Measurements from ENCODE around the gene TNNT2. TPM values are rescaled to one million over a fixed set of nuclear protein-coding genes. Genes with fewer than 3 reads are reported as not detected.

Gene TNNT2
- total and polyA plus RNA-seq, 4 experiments from 2014 or later: not detected

DNA sequence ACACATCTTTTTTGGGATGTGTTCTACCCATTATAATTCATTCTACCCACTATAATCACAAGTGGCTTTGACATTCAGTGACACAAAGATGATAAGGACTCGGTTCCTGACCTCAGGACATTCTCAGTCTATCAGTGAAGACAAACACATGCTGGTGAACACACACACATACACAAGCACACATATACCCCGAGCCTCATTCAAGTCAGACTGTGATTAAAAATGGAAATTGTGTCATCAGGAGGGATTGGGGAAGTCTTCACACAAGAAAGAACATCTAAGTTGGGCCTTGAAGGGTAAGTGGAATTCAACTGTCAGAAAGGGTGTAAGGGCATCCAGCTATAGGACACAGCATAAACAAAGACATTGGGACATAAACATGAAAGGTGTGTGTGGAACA is 24.2 kb upstream of the TNNT2 start:
- Mint-ChIP-seq H3K4me1 (peaks cover 0 to 11% (median 6%) of the 10 kb centered on the region in 4 donors), H3K36me3 (no peaks in the 10 kb centered on the region), H3K27ac (no peak overlapping the region), H3K9me3 (no peaks in the 10 kb centered on the region), H3K27me3 (peaks cover 28 to 29% of the 10 kb centered on the region in 2 donors), H3K4me3 (no peak overlapping the region)
- Histone ChIP-seq H3K36me3 (ENCODE audit: insufficient read depth, low read length) (no peaks in the 10 kb centered on the region), H3K27me3 (ENCODE audit: insufficient read depth, low read length) (peaks cover 10% of the 10 kb centered on the region), H3K27ac (ENCODE audit: low read depth, low read length) (no peak overlapping the region), H3K9me3 (ENCODE audit: control insufficient read depth in 1 of 2, low read length in 2 of 2) (no peaks in the 10 kb centered on the region), H3K4me3 (ENCODE audit: low read length in 2 of 2) (no peak overlapping the region), H3K4me1 (ENCODE audit: insufficient read depth, low read length) (no peaks in the 10 kb centered on the region)
- ChIA-PET CTCF (ENCODE audit: partially characterized antibody) (interaction anchor here (0.7 to 2.1 kb wide), 3 partner anchors 8 to 106 kb away, joined by 3 to 6 read pairs (median 4); no protein-coding TSS in a partner anchor), POLR2A (ENCODE audit: partially characterized antibody) (no interaction called here)
- intact Hi-C loops (cut with micrococcal nuclease): no loop called here
- no peak for DNase-seq

DNA sequence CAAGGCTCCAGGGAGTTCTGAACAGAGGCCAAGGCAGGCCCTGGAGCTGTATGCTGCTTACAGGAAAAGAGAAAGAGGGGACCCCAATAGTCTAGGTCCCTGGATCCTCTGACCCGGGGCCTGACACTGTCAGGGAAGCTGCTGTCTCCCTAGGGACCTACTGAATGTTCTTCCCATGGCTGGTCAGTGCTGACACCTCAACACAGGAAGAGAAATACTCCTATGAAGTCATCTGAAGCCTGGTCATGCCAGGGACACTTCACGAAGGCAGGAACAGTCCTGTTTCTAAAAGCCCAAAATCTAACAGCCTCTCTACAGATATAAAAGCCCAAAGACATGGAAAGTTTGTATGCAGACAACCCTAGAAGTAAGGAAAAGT is 23.4 kb upstream of the TNNT2 start:
- DNase-seq: no peak
- H3K9me3 ChIP-seq (ENCODE audit: control insufficient read depth in 1 of 2, low read length in 2 of 2): no peaks in the 10 kb centered on the region
- Mint-ChIP-seq H3K27ac (no peak overlapping the region), H3K9me3 (no peaks in the 10 kb centered on the region), H3K36me3 (no peaks in the 10 kb centered on the region), H3K4me1 (peaks cover 0 to 11% (median 6%) of the 10 kb centered on the region in 4 donors), H3K4me3 (no peak overlapping the region), H3K27me3 (peaks cover 34 to 35% of the 10 kb centered on the region in 2 donors)
- CTCF ChIA-PET (ENCODE audit: partially characterized antibody): interaction anchor here (1.0 to 2.1 kb wide), 2 partner anchors 8 to 35 kb away, joined by 4 to 6 read pairs; no protein-coding TSS in a partner anchor
- H3K36me3 ChIP-seq (ENCODE audit: insufficient read depth, low read length): no peaks in the 10 kb centered on the region
- H3K27ac ChIP-seq (ENCODE audit: low read depth, low read length): no peak overlapping the region
- intact Hi-C loops (cut with micrococcal nuclease): no loop called here
- peaks cover 10% of the 10 kb centered on the region for H3K27me3 ChIP-seq (ENCODE audit: insufficient read depth, low read length)
- H3K4me1 ChIP-seq (ENCODE audit: insufficient read depth, low read length): no peaks in the 10 kb centered on the region
- POLR2A ChIA-PET (ENCODE audit: partially characterized antibody): no interaction called here
- H3K4me3 ChIP-seq (ENCODE audit: low read length in 2 of 2): no peak overlapping the region

DNA sequence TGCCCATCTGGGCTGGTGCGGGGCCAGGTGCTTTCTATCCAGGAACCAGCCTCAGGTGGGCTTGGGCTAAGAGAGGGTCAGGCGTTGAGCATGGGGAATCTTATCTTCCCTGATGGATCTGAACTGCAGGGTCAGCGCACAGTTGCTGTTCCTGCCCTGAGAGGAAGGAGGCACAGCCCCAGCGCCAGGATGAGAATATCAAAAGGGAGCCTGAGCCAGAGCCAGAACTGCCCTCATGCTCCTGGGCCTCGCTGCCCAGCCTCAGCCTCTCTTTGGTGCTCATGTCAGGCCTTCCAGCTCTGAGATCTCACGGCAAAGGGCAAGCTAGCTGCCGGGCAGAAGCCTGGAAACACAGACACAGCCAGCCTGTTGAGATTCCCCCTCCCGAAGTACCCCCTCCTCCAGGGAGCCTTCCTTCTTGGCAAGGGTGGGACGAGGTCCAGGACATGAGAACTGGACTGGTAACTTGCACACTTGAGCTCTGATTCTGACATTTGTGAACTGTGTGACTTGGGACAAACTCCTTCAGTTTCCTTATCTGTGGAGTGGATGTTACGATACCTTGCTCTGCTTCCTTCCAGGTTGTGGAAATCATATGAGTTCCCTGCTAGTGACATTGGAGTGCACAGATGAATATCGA is 22.9 kb upstream of the TNNT2 start:
- intact Hi-C loops (cut with micrococcal nuclease): no loop called here
- ChIA-PET CTCF (ENCODE audit: partially characterized antibody) (interaction anchor here (0.6 to 2.1 kb wide), 4 partner anchors 9 to 15 kb away, joined by 3 to 6 read pairs (median 3); no protein-coding TSS in a partner anchor), POLR2A (ENCODE audit: partially characterized antibody) (no interaction called here)
- Mint-ChIP-seq H3K36me3 (no peaks in the 10 kb centered on the region), H3K9me3 (no peaks in the 10 kb centered on the region), H3K27ac (no peak overlapping the region), H3K4me3 (peak overlapping the region in 2 of 8 donors; percentile 41 to 43), H3K4me1 (peaks cover 0 to 11% (median 6%) of the 10 kb centered on the region in 4 donors), H3K27me3 (peaks cover 35 to 37% of the 10 kb centered on the region in 2 donors)
- H3K4me3 ChIP-seq (ENCODE audit: low read length in 2 of 2): no peak overlapping the region
- no peaks in the 10 kb centered on the region for H3K36me3 ChIP-seq (ENCODE audit: insufficient read depth, low read length)
- no peak overlapping the region for H3K27ac ChIP-seq (ENCODE audit: low read depth, low read length)
- H3K27me3 ChIP-seq (ENCODE audit: insufficient read depth, low read length): peaks cover 10% of the 10 kb centered on the region
- no peaks in the 10 kb centered on the region for H3K4me1 ChIP-seq (ENCODE audit: insufficient read depth, low read length)
- no peak for DNase-seq
- no peaks in the 10 kb centered on the region for H3K9me3 ChIP-seq (ENCODE audit: control insufficient read depth in 1 of 2, low read length in 2 of 2)

DNA sequence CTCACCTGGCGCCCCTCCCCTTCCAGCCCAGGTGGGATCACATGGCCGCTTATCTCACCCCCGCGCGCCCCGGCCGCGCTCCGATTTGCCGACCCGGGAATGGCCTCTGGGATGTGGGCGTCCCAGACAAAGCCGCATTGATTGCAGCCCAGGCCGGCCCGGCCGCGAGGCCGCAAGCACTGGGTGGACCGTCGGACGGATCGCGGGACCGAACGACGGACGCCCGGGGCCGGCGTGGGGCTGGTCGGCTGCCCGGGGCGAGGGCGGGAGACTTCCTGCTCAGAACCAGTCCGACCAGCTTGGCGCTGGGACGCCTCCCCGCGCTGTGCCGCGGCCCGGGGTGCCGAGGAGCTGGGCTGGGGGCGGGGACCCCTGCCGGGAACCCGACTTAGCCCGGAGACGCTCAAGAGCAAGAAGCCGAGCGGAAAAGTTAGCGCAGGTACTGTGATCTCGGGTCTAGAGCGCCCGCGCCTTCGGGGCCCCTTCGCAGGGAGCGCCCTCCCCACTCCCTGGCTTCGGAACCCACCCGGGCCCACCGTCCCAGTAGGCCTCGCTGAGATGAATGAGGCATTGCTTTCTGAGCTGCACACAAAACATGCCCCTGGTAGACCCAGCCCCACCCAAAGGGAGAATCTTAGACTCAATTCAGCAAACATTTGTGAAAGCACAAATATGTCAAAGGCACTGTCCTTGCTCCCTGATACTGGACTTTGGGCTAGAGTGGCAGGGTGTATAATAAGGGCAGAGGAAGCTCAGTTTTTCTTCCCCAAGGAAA is 22.1 kb upstream of the TNNT2 start:
- CTCF ChIA-PET (ENCODE audit: partially characterized antibody): interaction anchor here (0.6 to 2.1 kb wide), 4 partner anchors 10 to 14 kb away, joined by 3 to 6 read pairs (median 3); no protein-coding TSS in a partner anchor
- POLR2A ChIA-PET (ENCODE audit: partially characterized antibody): no interaction called here
- Histone ChIP-seq H3K27ac (ENCODE audit: low read depth, low read length) (no peak overlapping the region), H3K27me3 (ENCODE audit: insufficient read depth, low read length) (peaks cover 10% of the 10 kb centered on the region), H3K36me3 (ENCODE audit: insufficient read depth, low read length) (no peaks in the 10 kb centered on the region), H3K4me3 (ENCODE audit: low read length in 2 of 2) (no peak overlapping the region), H3K4me1 (ENCODE audit: insufficient read depth, low read length) (no peaks in the 10 kb centered on the region), H3K9me3 (ENCODE audit: control insufficient read depth in 1 of 2, low read length in 2 of 2) (no peaks in the 10 kb centered on the region)
- H3K4me3 Mint-ChIP-seq: peak overlapping the region in 1 of 8 donors; percentile 41
- H3K27me3 Mint-ChIP-seq: peaks cover 35 to 41% of the 10 kb centered on the region in 2 donors
- H3K36me3 Mint-ChIP-seq: no peaks in the 10 kb centered on the region
- H3K9me3 Mint-ChIP-seq: no peaks in the 10 kb centered on the region
- no peak for DNase-seq
- H3K4me1 Mint-ChIP-seq: peaks cover 0 to 11% (median 6%) of the 10 kb centered on the region in 4 donors
- intact Hi-C loops (cut with micrococcal nuclease): no loop called here
- H3K27ac Mint-ChIP-seq: no peak overlapping the region

DNA sequence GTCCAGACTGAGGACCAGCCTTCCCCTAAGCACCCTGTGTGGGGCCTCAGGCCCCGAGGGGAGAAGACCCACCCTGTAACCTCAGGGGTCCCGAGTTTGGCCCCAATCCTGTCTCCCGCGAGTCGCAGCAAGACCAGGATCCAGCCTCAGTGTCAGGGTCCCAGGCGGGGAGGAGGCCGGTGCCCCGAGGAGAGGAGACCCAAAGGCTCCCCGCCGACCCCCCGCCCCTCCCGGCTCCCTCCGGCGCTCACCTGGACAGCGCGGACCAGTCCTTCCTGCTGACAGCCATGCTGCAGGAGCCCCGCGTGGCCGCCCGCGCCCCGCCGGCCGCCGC is 21.5 kb upstream of the TNNT2 start, which contains the start of gene LAD1:
Gene LAD1, minus strand, starts transcription at position 307 of the 334 bp plus-strand sequence. Its CDS starts 18 bp downstream, at position 289.
- Histone ChIP-seq H3K27me3 (ENCODE audit: insufficient read depth, low read length) (peaks cover 10% of the 10 kb centered on the region), H3K4me3 (ENCODE audit: low read length in 2 of 2) (no peak within 1 kb of the TSS), H3K4me1 (ENCODE audit: insufficient read depth, low read length) (no peaks in the 10 kb centered on the region), H3K9me3 (ENCODE audit: control insufficient read depth in 1 of 2, low read length in 2 of 2) (no peaks in the 10 kb centered on the region), H3K27ac (ENCODE audit: low read depth, low read length) (no peak within 1 kb of the TSS), H3K36me3 (ENCODE audit: insufficient read depth, low read length) (no peaks in the 10 kb centered on the region)
- Mint-ChIP-seq H3K27me3 (peaks cover 35 to 41% of the 10 kb centered on the region in 2 donors), H3K4me1 (peaks cover 0 to 11% (median 6%) of the 10 kb centered on the region in 4 donors), H3K36me3 (no peaks in the 10 kb centered on the region), H3K27ac (no peak within 1 kb of the TSS), H3K9me3 (no peaks in the 10 kb centered on the region), H3K4me3 (peak within 1 kb of the TSS in 4 of 8 donors; percentile 0 to 41 (median 21))
- intact Hi-C loops (cut with micrococcal nuclease): no loop called here
- no peak for DNase-seq
- CTCF ChIA-PET (ENCODE audit: partially characterized antibody): no interaction called here
- POLR2A ChIA-PET (ENCODE audit: partially characterized antibody): no interaction called here

DNA sequence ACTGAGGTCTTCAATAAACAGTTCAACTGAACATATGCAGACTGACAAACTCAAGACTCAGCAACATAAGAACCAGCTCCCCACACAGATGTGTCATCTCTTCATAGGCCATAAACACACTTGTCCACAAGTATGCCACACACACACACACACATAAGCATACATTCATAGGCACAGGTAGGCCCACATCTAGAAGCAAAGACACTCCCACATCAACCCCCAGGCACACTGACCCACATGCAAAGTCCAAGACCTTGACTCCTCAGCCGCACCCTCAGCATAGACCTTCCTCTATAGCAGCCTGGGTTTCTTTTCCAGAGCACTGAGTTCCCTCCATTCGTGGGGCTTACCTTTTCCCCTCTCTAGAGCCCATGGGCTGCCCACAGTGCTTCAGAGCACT is 20.2 kb upstream of the TNNT2 start:
- Mint-ChIP-seq H3K9me3 (no peaks in the 10 kb centered on the region), H3K4me3 (no peak overlapping the region), H3K36me3 (no peaks in the 10 kb centered on the region), H3K4me1 (peaks cover 0 to 11% (median 6%) of the 10 kb centered on the region in 4 donors), H3K27ac (no peak overlapping the region), H3K27me3 (peaks cover 35 to 42% of the 10 kb centered on the region in 2 donors)
- H3K4me1 ChIP-seq (ENCODE audit: insufficient read depth, low read length): no peaks in the 10 kb centered on the region
- H3K27ac ChIP-seq (ENCODE audit: low read depth, low read length): no peak overlapping the region
- DNase-seq: no peak
- peaks cover 10% of the 10 kb centered on the region for H3K27me3 ChIP-seq (ENCODE audit: insufficient read depth, low read length)
- POLR2A ChIA-PET (ENCODE audit: partially characterized antibody): no interaction called here
- CTCF ChIA-PET (ENCODE audit: partially characterized antibody): no interaction called here
- no peak overlapping the region for H3K4me3 ChIP-seq (ENCODE audit: low read length in 2 of 2)
- H3K36me3 ChIP-seq (ENCODE audit: insufficient read depth, low read length): no peaks in the 10 kb centered on the region
- H3K9me3 ChIP-seq (ENCODE audit: control insufficient read depth in 1 of 2, low read length in 2 of 2): no peaks in the 10 kb centered on the region
- intact Hi-C loops (cut with micrococcal nuclease): no loop called here

DNA sequence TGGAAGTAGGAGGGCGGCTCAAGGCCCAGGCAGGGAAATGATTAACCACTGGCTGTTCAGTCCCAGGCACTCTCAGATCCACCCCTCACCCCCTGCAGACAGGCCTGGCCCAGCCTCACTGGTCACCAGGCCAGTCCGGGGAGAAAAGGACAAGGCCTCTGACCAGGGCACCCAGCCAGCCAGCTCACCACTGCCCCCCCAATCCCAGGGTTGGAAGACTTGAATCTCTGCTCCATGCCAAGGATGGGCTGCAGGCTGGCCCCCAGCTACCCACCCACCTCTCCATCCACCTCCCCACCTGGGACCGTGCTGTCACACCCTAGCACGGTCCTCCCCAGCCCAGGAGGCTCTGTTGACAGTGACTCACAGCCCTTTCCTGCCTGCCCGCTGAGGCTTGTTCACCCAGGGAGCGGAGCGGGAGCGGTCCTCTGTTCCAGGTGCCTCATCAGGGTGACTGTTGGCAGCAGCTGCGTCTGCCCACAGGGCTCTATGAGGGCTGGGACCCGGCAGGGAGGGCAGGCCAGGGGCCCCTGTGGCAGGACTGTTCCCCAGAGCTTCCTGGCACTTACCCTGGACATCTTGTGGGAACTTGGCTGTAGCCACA is 19.5 kb upstream of the TNNT2 start:
- H3K27me3 Mint-ChIP-seq: peaks cover 39 to 47% of the 10 kb centered on the region in 2 donors
- POLR2A ChIA-PET (ENCODE audit: partially characterized antibody): no interaction called here
- H3K9me3 Mint-ChIP-seq: no peaks in the 10 kb centered on the region
- H3K4me1 Mint-ChIP-seq: peaks cover 0 to 11% (median 6%) of the 10 kb centered on the region in 4 donors
- no peak overlapping the region for H3K4me3 Mint-ChIP-seq
- H3K36me3 Mint-ChIP-seq: no peaks in the 10 kb centered on the region
- no peak overlapping the region for H3K27ac Mint-ChIP-seq
- DNase-seq: no peak
- CTCF ChIA-PET (ENCODE audit: partially characterized antibody): interaction anchor here (1.6 kb wide), 1 partner anchor 9 kb away, joined by 5 read pairs; no protein-coding TSS in a partner anchor
- Histone ChIP-seq H3K27me3 (ENCODE audit: insufficient read depth, low read length) (peaks cover 10% of the 10 kb centered on the region), H3K9me3 (ENCODE audit: control insufficient read depth in 1 of 2, low read length in 2 of 2) (no peaks in the 10 kb centered on the region), H3K4me1 (ENCODE audit: insufficient read depth, low read length) (no peaks in the 10 kb centered on the region), H3K27ac (ENCODE audit: low read depth, low read length) (no peak overlapping the region), H3K36me3 (ENCODE audit: insufficient read depth, low read length) (no peaks in the 10 kb centered on the region), H3K4me3 (ENCODE audit: low read length in 2 of 2) (no peak overlapping the region)
- intact Hi-C loops (cut with micrococcal nuclease): no loop called here

Data from CD4-positive, alpha-beta memory T cell (primary cell).